GM12892 (cell line): ENCODE measurements around the gene XYLT2.

Source experiments
- POLR2A ChIP-seq: IDR thresholded peaks from 2 replicates; pipeline ENCODE4 v1.6.1; 2011; ENCODE audit warnings: low read depth, low read length, control low read depth
- POLR2AphosphoS5 ChIP-seq: IDR thresholded peaks from 2 replicates; pipeline ENCODE4 v1.6.1; 2011; ENCODE audit warnings: low read depth, low read length, control low read depth
- TAF1 ChIP-seq: IDR thresholded peaks from 2 replicates; pipeline ENCODE4 v1.6.1; 2011; ENCODE audit warnings: low read depth, mild to moderate bottlenecking, control low read depth, low read length, borderline replicate concordance

DNA sequence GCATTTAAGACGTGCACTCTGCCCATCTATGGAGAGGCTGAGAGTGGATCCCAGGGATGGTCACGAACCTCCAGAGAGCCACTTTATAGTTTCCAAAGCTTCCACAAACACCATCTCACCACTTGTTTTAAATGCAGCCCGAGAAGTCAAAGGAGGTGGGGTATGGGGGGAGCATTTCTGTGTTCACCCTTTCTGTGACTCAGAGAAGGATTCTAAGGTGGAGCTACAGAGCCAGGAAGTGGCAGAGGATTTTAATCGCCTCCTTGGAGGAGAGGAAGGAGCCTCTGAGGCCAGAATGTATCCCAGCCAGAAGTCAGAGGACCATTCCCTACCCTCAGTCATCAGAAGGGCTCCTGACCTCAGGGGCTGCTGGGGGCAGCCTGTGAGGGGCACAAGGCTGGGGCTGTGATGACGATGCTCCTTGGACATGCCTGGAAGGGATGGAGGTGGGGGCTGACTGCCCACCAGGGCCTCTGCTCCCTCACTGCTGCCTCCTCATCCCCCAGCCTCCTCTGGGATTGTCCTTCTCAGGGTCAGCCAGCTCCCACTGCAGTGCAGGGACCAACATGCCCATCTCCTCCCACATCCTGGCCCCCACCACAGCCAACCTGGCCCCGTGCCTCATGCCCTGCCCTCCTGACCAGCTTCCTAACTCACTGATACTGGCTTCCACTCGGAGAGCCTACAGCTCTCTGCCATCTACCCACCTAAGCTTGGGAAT, 2.8 kb downstream of the XYLT2 start:
- TF ChIP-seq POLR2A = no peak
- no peak; the same call in 1 of the 2 replicates for TF ChIP-seq POLR2AphosphoS5
- no peak for TF ChIP-seq TAF1
